BJ (cell line): ENCODE data around the gene MGME1. TPM values are rescaled to one million over a fixed set of nuclear protein-coding genes. Genes with fewer than 3 reads are reported as not detected.

Experiments
- CTCF ChIA-PET: fragments of 350-600 bp; formaldehyde crosslinking; extraction: SDS; loops from one replicate; lab custom pipeline; 2021; ENCODE audit warnings: antibody characterized with exemption, inconsistent platforms; lab: Yijun Ruan, JAX
- POLR2A ChIA-PET: fragments of 300-600 bp; sonication (Branson Sonifier 250); formaldehyde crosslinking; extraction: SDS; loops from one replicate; lab custom pipeline; 2021; ENCODE audit warnings: antibody characterized with exemption; lab: Charles Lee
- DNase-seq: peaks from one replicate; pipeline ENCODE4 v3.0.0-alpha.2; 2011; ENCODE audit warnings: low read depth
- H3K27me3 ChIP-seq: 2 replicates; pipeline ENCODE4 v1.6.0; 2011; ENCODE audit warnings: low read length; ENCODE audit not compliant: control insufficient read depth, insufficient read depth
- H3K36me3 ChIP-seq: 2 replicates; pipeline ENCODE4 v1.5.1; 2011; ENCODE audit warnings: low read length; ENCODE audit not compliant: control insufficient read depth, insufficient read depth
- H3K4me3 ChIP-seq: 2 replicates; pipeline ENCODE4 v1.5.1; 2011; ENCODE audit warnings: low read depth, mild to moderate bottlenecking, control low read depth, low read length
- polyA plus RNA-seq: library from polyadenylated mRNA; depleted of rRNA; stranded (reverse); fragments of >200 nt; gene quantifications from 2 replicates; pipeline ENCODE4 v1.2.3, GENCODE V29; 2011; rRNA removed
- small RNA-seq: library from RNA; depleted of rRNA; stranded (forward); fragments of <200 nt; gene quantifications from one replicate; pipeline ENCODE3, GENCODE V24; 2012; ENCODE audit warnings: low replicate concordance, low read depth; ENCODE audit not compliant: insufficient read length
- TF ChIP-seq, protein P1 (sequence below): IDR thresholded peaks from 2 replicates; pipeline ENCODE4 v1.5.1; 2011; ENCODE audit warnings: low read depth, mild to moderate bottlenecking, control low read depth, inconsistent platforms, low read length, moderate library complexity; ENCODE audit not compliant: insufficient read depth

Gene MGME1
- polyA plus RNA-seq, 1 experiment: 7.2 TPM

- peaks cover 5% of the 10 kb centered on the region; the same call in 1 of the 2 replicates for H3K27me3 ChIP-seq
- H3K4me3 ChIP-seq: no peak overlapping the region
- no peak for DNase-seq
- H3K36me3 ChIP-seq: no peaks in the 10 kb centered on the region
- ChIA-PET POLR2A (no interaction called here), CTCF (no interaction called here)
- TF ChIP-seq, protein P1, sequence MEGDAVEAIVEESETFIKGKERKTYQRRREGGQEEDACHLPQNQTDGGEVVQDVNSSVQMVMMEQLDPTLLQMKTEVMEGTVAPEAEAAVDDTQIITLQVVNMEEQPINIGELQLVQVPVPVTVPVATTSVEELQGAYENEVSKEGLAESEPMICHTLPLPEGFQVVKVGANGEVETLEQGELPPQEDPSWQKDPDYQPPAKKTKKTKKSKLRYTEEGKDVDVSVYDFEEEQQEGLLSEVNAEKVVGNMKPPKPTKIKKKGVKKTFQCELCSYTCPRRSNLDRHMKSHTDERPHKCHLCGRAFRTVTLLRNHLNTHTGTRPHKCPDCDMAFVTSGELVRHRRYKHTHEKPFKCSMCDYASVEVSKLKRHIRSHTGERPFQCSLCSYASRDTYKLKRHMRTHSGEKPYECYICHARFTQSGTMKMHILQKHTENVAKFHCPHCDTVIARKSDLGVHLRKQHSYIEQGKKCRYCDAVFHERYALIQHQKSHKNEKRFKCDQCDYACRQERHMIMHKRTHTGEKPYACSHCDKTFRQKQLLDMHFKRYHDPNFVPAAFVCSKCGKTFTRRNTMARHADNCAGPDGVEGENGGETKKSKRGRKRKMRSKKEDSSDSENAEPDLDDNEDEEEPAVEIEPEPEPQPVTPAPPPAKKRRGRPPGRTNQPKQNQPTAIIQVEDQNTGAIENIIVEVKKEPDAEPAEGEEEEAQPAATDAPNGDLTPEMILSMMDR: no peak
Measured at GRCh38 chr20:18032977-18033892, 64.4 kb downstream of the MGME1 start.

DNA sequence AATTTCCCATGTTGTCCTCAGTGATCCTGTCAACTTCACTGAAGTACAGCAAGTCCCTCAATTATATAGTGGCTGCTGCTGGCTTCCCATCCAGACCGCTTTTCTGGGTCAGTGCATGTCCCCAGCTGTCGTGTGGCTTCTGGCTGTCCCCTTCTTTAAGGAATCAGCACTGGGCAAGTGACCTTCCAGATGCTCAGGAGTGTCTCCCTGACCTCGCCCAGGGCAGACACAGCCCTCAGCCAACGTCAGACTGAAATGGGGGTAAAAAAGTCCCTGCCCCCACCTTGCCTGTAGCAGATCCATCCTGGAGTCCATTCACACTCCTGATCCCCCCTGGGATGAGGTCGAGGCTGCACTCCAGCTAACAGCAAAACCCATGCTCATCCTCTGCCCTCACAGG lies 65.2 kb downstream of the MGME1 start:
- POLR2A ChIA-PET: no interaction called here
- no peaks in the 10 kb centered on the region for H3K36me3 ChIP-seq
- no peak overlapping the region for H3K4me3 ChIP-seq
- peaks cover 7% of the 10 kb centered on the region; the same call in 1 of the 2 replicates for H3K27me3 ChIP-seq
- CTCF ChIA-PET: no interaction called here
- DNase-seq: no peak
- TF ChIP-seq, protein P1: no peak

DNA sequence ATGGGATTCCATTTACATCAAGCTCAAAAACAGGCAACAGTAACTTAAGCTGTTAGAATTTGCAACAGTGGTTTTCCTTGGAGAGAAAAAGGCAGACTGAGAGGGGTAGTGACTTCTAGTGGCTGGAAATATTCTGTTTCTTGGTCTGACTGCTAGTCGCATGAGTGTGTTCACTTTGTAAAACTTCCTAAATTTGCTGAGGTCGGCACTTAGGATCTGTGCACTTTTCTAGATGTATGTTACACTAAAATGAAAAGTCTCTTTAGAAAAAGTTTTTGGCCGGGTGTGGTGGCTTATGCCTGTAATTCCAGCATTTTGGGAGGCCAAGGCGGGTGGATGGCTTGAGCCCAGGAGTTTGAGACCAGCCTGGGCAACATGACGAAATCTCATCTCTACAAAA lies 70.2 kb downstream of the MGME1 start:
- ChIA-PET CTCF (no interaction called here), POLR2A (interaction anchor here (0.6 kb wide), 1 partner anchor 12 kb away, joined by 5 read pairs; no protein-coding TSS in a partner anchor)
- no peaks in the 10 kb centered on the region for H3K36me3 ChIP-seq
- no peak overlapping the region for H3K4me3 ChIP-seq
- peaks cover 11% of the 10 kb centered on the region for H3K27me3 ChIP-seq
- DNase-seq: no peak
- TF ChIP-seq, protein P1: no peak

Small RNA genes within 50 kb of the gene (small RNA-seq; reads per million reads assigned to genes)
- gene SNORD17: 347 reads per million, percentile 95 among the genes with 10 or more reads in this experiment

Other genes with a start within 250 kb of the MGME1 start
- 52.7 and 91.1 TPM in 2 replicates for gene SNX5, start 224 bp upstream of the MGME1 start, polyA plus RNA-seq
- gene OVOL2, start 88.9 kb downstream of the MGME1 start, polyA plus RNA-seq: not detected in 2 replicates
- gene KAT14, start 168.8 kb downstream of the MGME1 start, polyA plus RNA-seq: 9.8 and 12.3 TPM in 2 replicates
- 3.9 and 6.0 TPM in 2 replicates for gene PET117, start 168.8 kb downstream of the MGME1 start, polyA plus RNA-seq